Activated T-helper 2 cell treated with anti-CD3 and anti-CD28 coated beads, Interferon-gamma antibody, Interleukin-2, Interleukin-4, amounts not matched to agents 10 μg/mL and 5 μg/mL and 100 μg/mL, durations not matched to agents 14 hours and 24 hours and 36 hours (primary cell): ENCODE results near the gene TRANK1. TPM values are rescaled to one million over a fixed set of nuclear protein-coding genes. Genes with fewer than 3 reads are reported as not detected.

Source experiments
- DNase-seq: peaks from one replicate; pipeline ENCODE4 v3.0.0; 2021; ENCODE audit warnings: low spot score
- H3K27ac Mint-ChIP-seq: one replicate; pipeline ENCODE4 v1.8.0; 2021; ENCODE audit warnings: mixed read lengths
- H3K27me3 Mint-ChIP-seq: one replicate; pipeline ENCODE4 v1.8.0; 2021; ENCODE audit warnings: low read depth, mixed read lengths
- H3K36me3 Mint-ChIP-seq: one replicate; pipeline ENCODE4 v1.8.0; 2021; ENCODE audit warnings: low read depth, mixed read lengths
- H3K4me1 Mint-ChIP-seq: one replicate; pipeline ENCODE4 v1.8.0; 2021; ENCODE audit warnings: low read depth, mixed read lengths
- H3K4me3 Mint-ChIP-seq: one replicate; pipeline ENCODE4 v1.8.0; 2021; ENCODE audit warnings: low read depth, mild to moderate bottlenecking, moderate library complexity, mixed read lengths
- H3K9me3 Mint-ChIP-seq: one replicate; pipeline ENCODE4 v1.8.0; 2021; ENCODE audit warnings: mixed read lengths
- intact Hi-C: fragments of 100-400 bp; cut with micrococcal nuclease; formaldehyde crosslinking; loops from one replicate; pipeline ENCODE4 v1.15.1; 2023
- total RNA-seq: library from RNA; stranded (reverse); gene quantifications from 2 replicates; pipeline ENCODE4 v1.2.3, GENCODE V29; 2022

The TRANK1 gene
- total RNA-seq, 1 donor from 2014 or later = 1.1 TPM

GRCh38 chr3:36840453-36840921 lies 104.4 kb downstream of the TRANK1 start:
- intact Hi-C loops = loop anchor here (5.0 kb wide), 1 partner anchor 117 kb away; no protein-coding TSS in a partner anchor
- H3K36me3 Mint-ChIP-seq = peaks cover 39% of the 10 kb centered on the region
- peaks cover 2% of the 10 kb centered on the region for H3K27me3 Mint-ChIP-seq
- H3K27ac Mint-ChIP-seq = no peak overlapping the region
- DNase-seq = no peak
- peaks cover 30% of the 10 kb centered on the region for H3K4me1 Mint-ChIP-seq
- H3K9me3 Mint-ChIP-seq = peaks cover 17% of the 10 kb centered on the region
- H3K4me3 Mint-ChIP-seq = no peak overlapping the region

- Mint-ChIP-seq H3K36me3 (peaks cover 28% of the 10 kb centered on the region), H3K27me3 (peaks cover 2% of the 10 kb centered on the region)
- intact Hi-C loops = no loop called here
Measured at GRCh38 chr3:36837089-36837488, 107.8 kb downstream of the TRANK1 start.

GRCh38 chr3:36833160-36833814 lies 111.6 kb downstream of the TRANK1 start:
- Mint-ChIP-seq H3K27me3 (no peaks in the 10 kb centered on the region), H3K4me1 (no peaks in the 10 kb centered on the region), H3K4me3 (no peak overlapping the region), H3K9me3 (no peaks in the 10 kb centered on the region), H3K36me3 (no peaks in the 10 kb centered on the region), H3K27ac (no peak overlapping the region)
- no peak for DNase-seq
- intact Hi-C loops = no loop called here

More at GRCh38 chr3:36837089-36837488, 107.8 kb downstream of the TRANK1 start:
- Mint-ChIP-seq H3K27ac (no peak overlapping the region), H3K9me3 (peaks cover 9% of the 10 kb centered on the region), H3K4me1 (peaks cover 12% of the 10 kb centered on the region), H3K4me3 (no peak overlapping the region)
- no peak for DNase-seq

- Mint-ChIP-seq H3K4me3 (no peak overlapping the region), H3K9me3 (no peaks in the 10 kb centered on the region), H3K27me3 (no peaks in the 10 kb centered on the region), H3K27ac (no peak overlapping the region), H3K4me1 (no peaks in the 10 kb centered on the region), H3K36me3 (no peaks in the 10 kb centered on the region)
- intact Hi-C loops = no loop called here
- DNase-seq = no peak
Measured at GRCh38 chr3:36832406-36832805, 112.4 kb downstream of the TRANK1 start.

GRCh38 chr3:36827133-36827532 lies 117.7 kb downstream of the TRANK1 start:
- Mint-ChIP-seq H3K4me3 (no peak overlapping the region), H3K4me1 (no peaks in the 10 kb centered on the region), H3K9me3 (no peaks in the 10 kb centered on the region), H3K27me3 (no peaks in the 10 kb centered on the region), H3K36me3 (no peaks in the 10 kb centered on the region), H3K27ac (no peak overlapping the region)
- intact Hi-C loops = no loop called here
- no peak for DNase-seq

- no peak overlapping the region for H3K4me3 Mint-ChIP-seq
- H3K36me3 Mint-ChIP-seq = no peaks in the 10 kb centered on the region
- intact Hi-C loops = no loop called here
- H3K27ac Mint-ChIP-seq = no peak overlapping the region
- no peaks in the 10 kb centered on the region for H3K4me1 Mint-ChIP-seq
- H3K9me3 Mint-ChIP-seq = no peaks in the 10 kb centered on the region
- no peak for DNase-seq
- H3K27me3 Mint-ChIP-seq = no peaks in the 10 kb centered on the region
Measured at GRCh38 chr3:36826240-36826639, 118.6 kb downstream of the TRANK1 start.

- no peaks in the 10 kb centered on the region for H3K9me3 Mint-ChIP-seq
- no peaks in the 10 kb centered on the region for H3K4me1 Mint-ChIP-seq
- H3K4me3 Mint-ChIP-seq = no peak overlapping the region
- no peaks in the 10 kb centered on the region for H3K27me3 Mint-ChIP-seq
- no peak overlapping the region for H3K27ac Mint-ChIP-seq
- intact Hi-C loops = no loop called here
- no peaks in the 10 kb centered on the region for H3K36me3 Mint-ChIP-seq
- no peak for DNase-seq
Measured at GRCh38 chr3:36824443-36824842, 120.4 kb downstream of the TRANK1 start.

- Mint-ChIP-seq H3K27me3 (no peaks in the 10 kb centered on the region), H3K36me3 (no peaks in the 10 kb centered on the region), H3K9me3 (no peaks in the 10 kb centered on the region), H3K4me1 (no peaks in the 10 kb centered on the region), H3K4me3 (no peak overlapping the region), H3K27ac (no peak overlapping the region)
- DNase-seq = no peak
- intact Hi-C loops = no loop called here
Measured at GRCh38 chr3:36823806-36824205, 121.0 kb downstream of the TRANK1 start.

- H3K27me3 Mint-ChIP-seq = no peaks in the 10 kb centered on the region
- DNase-seq = no peak
- intact Hi-C loops = no loop called here
- no peaks in the 10 kb centered on the region for H3K36me3 Mint-ChIP-seq
- H3K27ac Mint-ChIP-seq = no peak overlapping the region
- H3K4me1 Mint-ChIP-seq = no peaks in the 10 kb centered on the region
- H3K9me3 Mint-ChIP-seq = no peaks in the 10 kb centered on the region
- no peak overlapping the region for H3K4me3 Mint-ChIP-seq
Measured at GRCh38 chr3:36820083-36820482, 124.8 kb downstream of the TRANK1 start.

- no peak for DNase-seq
- Mint-ChIP-seq H3K27me3 (no peaks in the 10 kb centered on the region), H3K36me3 (no peaks in the 10 kb centered on the region), H3K27ac (no peak overlapping the region), H3K9me3 (no peaks in the 10 kb centered on the region), H3K4me1 (no peaks in the 10 kb centered on the region), H3K4me3 (no peak overlapping the region)
- intact Hi-C loops = no loop called here
Measured at GRCh38 chr3:36817806-36818533, 126.9 kb downstream of the TRANK1 start.

- H3K36me3 Mint-ChIP-seq = no peaks in the 10 kb centered on the region
- intact Hi-C loops = no loop called here
Measured at GRCh38 chr3:36815375-36815774, 129.5 kb downstream of the TRANK1 start.

GRCh38 chr3:36814776-36815175 lies 130.1 kb downstream of the TRANK1 start:
- Mint-ChIP-seq H3K9me3 (no peaks in the 10 kb centered on the region), H3K27me3 (peaks cover 5% of the 10 kb centered on the region), H3K36me3 (no peaks in the 10 kb centered on the region), H3K4me3 (no peak overlapping the region), H3K27ac (no peak overlapping the region), H3K4me1 (no peaks in the 10 kb centered on the region)
- no peak for DNase-seq
- intact Hi-C loops = no loop called here

More at GRCh38 chr3:36815375-36815774, 129.5 kb downstream of the TRANK1 start:
- Mint-ChIP-seq H3K4me3 (no peak overlapping the region), H3K4me1 (no peaks in the 10 kb centered on the region), H3K27ac (no peak overlapping the region), H3K9me3 (no peaks in the 10 kb centered on the region), H3K27me3 (peaks cover 3% of the 10 kb centered on the region)
- DNase-seq = no peak

GRCh38 chr3:36814066-36814717 lies 130.7 kb downstream of the TRANK1 start:
- DNase-seq = no peak
- Mint-ChIP-seq H3K4me3 (no peak overlapping the region), H3K4me1 (no peaks in the 10 kb centered on the region), H3K27ac (no peak overlapping the region), H3K36me3 (no peaks in the 10 kb centered on the region), H3K9me3 (no peaks in the 10 kb centered on the region), H3K27me3 (peaks cover 5% of the 10 kb centered on the region)
- intact Hi-C loops = no loop called here
